Mucosa of rectum (tissue), 2 donors: ENCODE data around the gene MBP.

Source experiments
- H3K27ac ChIP-seq, 2 donors: one replicate each; pipeline ENCODE4 v1.7.0; 2013; ENCODE audit warnings: inconsistent platforms in 2 of 2, low read depth in 2 of 2, low read length in 2 of 2
- H3K27me3 ChIP-seq, 2 donors: one replicate each; pipeline ENCODE4 v1.7.0; 2013; ENCODE audit warnings: low read length in 2 of 2; ENCODE audit not compliant: control insufficient read depth in 2 of 2, insufficient read depth in 2 of 2
- H3K36me3 ChIP-seq, 2 donors: one replicate each; pipeline ENCODE4 v1.7.0; 2013; ENCODE audit warnings: low read length in 2 of 2; ENCODE audit not compliant: control insufficient read depth in 2 of 2, insufficient read depth in 2 of 2
- H3K4me1 ChIP-seq, 2 donors: one replicate each; pipeline ENCODE4 v1.7.0; 2013; ENCODE audit warnings: low read length in 2 of 2, mild to moderate bottlenecking in 1 of 2; ENCODE audit not compliant: control insufficient read depth in 2 of 2, insufficient read depth in 2 of 2
- H3K4me3 ChIP-seq, 2 donors: one replicate each; pipeline ENCODE4 v1.7.0; 2013; ENCODE audit warnings: low read length in 2 of 2
- H3K9ac ChIP-seq, 2 donors: one replicate each; pipeline ENCODE4 v1.7.0; 2013; ENCODE audit warnings: low read length in 2 of 2, low read depth in 1 of 2, mild to moderate bottlenecking in 1 of 2
- H3K9me3 ChIP-seq, 2 donors: one replicate each; pipeline ENCODE4 v1.7.0; 2013; ENCODE audit warnings: low read length in 2 of 2; ENCODE audit not compliant: control insufficient read depth in 2 of 2
- donor health status: healthy.
- donor health status: Normal muscosa, but diverticular disease.

Gene MBP

GRCh38 chr18:77165503-77166188 lies 33.1 kb upstream of the MBP start:
- Histone ChIP-seq H3K27me3 (no peaks in the 10 kb centered on the region), H3K9ac (no peak overlapping the region), H3K27ac (no peak overlapping the region), H3K36me3 (no peaks in the 10 kb centered on the region), H3K4me3 (no peak overlapping the region), H3K4me1 (no peaks in the 10 kb centered on the region), H3K9me3 (no peaks in the 10 kb centered on the region)

GRCh38 chr18:77164763-77165485 lies 32.3 kb upstream of the MBP start:
- Histone ChIP-seq H3K27me3 (no peaks in the 10 kb centered on the region), H3K4me3 (no peak overlapping the region), H3K9ac (no peak overlapping the region), H3K27ac (no peak overlapping the region), H3K4me1 (no peaks in the 10 kb centered on the region), H3K36me3 (no peaks in the 10 kb centered on the region), H3K9me3 (no peaks in the 10 kb centered on the region)

- no peaks in the 10 kb centered on the region for H3K4me1 ChIP-seq
- no peaks in the 10 kb centered on the region for H3K27me3 ChIP-seq
- H3K4me3 ChIP-seq: no peak overlapping the region
- H3K27ac ChIP-seq: no peak overlapping the region
- no peaks in the 10 kb centered on the region for H3K36me3 ChIP-seq
- no peak overlapping the region for H3K9ac ChIP-seq
- no peaks in the 10 kb centered on the region for H3K9me3 ChIP-seq
Observed at GRCh38 chr18:77164026-77164425, 31.4 kb upstream of the MBP start.

- Histone ChIP-seq H3K27me3 (no peaks in the 10 kb centered on the region), H3K9me3 (no peaks in the 10 kb centered on the region), H3K4me1 (no peaks in the 10 kb centered on the region), H3K36me3 (no peaks in the 10 kb centered on the region), H3K4me3 (no peak overlapping the region), H3K27ac (no peak overlapping the region), H3K9ac (no peak overlapping the region)
Observed at GRCh38 chr18:77162580-77162979, 30.0 kb upstream of the MBP start.

- H3K9ac ChIP-seq: no peak overlapping the region
- no peaks in the 10 kb centered on the region for H3K36me3 ChIP-seq
- H3K4me3 ChIP-seq: no peak overlapping the region
- H3K27ac ChIP-seq: no peak overlapping the region
- H3K4me1 ChIP-seq: no peaks in the 10 kb centered on the region
- H3K27me3 ChIP-seq: no peaks in the 10 kb centered on the region
- no peaks in the 10 kb centered on the region for H3K9me3 ChIP-seq
Observed at GRCh38 chr18:77161961-77162360, 29.4 kb upstream of the MBP start.

- H3K4me1 ChIP-seq: no peaks in the 10 kb centered on the region
- no peaks in the 10 kb centered on the region for H3K36me3 ChIP-seq
- no peaks in the 10 kb centered on the region for H3K9me3 ChIP-seq
- no peak overlapping the region for H3K27ac ChIP-seq
- H3K9ac ChIP-seq: no peak overlapping the region
- no peak overlapping the region for H3K4me3 ChIP-seq
- H3K27me3 ChIP-seq: no peaks in the 10 kb centered on the region
Observed at GRCh38 chr18:77161383-77161782, 28.8 kb upstream of the MBP start.

GRCh38 chr18:77160515-77160914 lies 27.9 kb upstream of the MBP start:
- no peaks in the 10 kb centered on the region for H3K27me3 ChIP-seq
- no peaks in the 10 kb centered on the region for H3K36me3 ChIP-seq
- H3K27ac ChIP-seq: no peak overlapping the region
- H3K9ac ChIP-seq: no peak overlapping the region
- no peaks in the 10 kb centered on the region for H3K9me3 ChIP-seq
- H3K4me1 ChIP-seq: no peaks in the 10 kb centered on the region
- no peak overlapping the region for H3K4me3 ChIP-seq

GRCh38 chr18:77157312-77157711 lies 24.7 kb upstream of the MBP start:
- no peak overlapping the region for H3K27ac ChIP-seq
- no peak overlapping the region for H3K9ac ChIP-seq
- no peaks in the 10 kb centered on the region for H3K4me1 ChIP-seq
- H3K4me3 ChIP-seq: no peak overlapping the region
- H3K9me3 ChIP-seq: no peaks in the 10 kb centered on the region
- no peaks in the 10 kb centered on the region for H3K36me3 ChIP-seq
- peaks cover 0 to 2% of the 10 kb centered on the region in 2 donors for H3K27me3 ChIP-seq

- Histone ChIP-seq H3K27ac (no peak overlapping the region), H3K36me3 (no peaks in the 10 kb centered on the region), H3K4me1 (no peaks in the 10 kb centered on the region), H3K9ac (no peak overlapping the region), H3K9me3 (no peaks in the 10 kb centered on the region), H3K4me3 (no peak overlapping the region), H3K27me3 (peaks cover 0 to 2% of the 10 kb centered on the region in 2 donors)
Observed at GRCh38 chr18:77155031-77155430, 22.4 kb upstream of the MBP start.

- Histone ChIP-seq H3K36me3 (no peaks in the 10 kb centered on the region), H3K4me3 (no peak overlapping the region), H3K9me3 (no peaks in the 10 kb centered on the region), H3K27me3 (peaks cover 0 to 2% of the 10 kb centered on the region in 2 donors), H3K27ac (no peak overlapping the region), H3K4me1 (no peaks in the 10 kb centered on the region), H3K9ac (no peak overlapping the region)
Observed at GRCh38 chr18:77153404-77153803, 20.8 kb upstream of the MBP start.
